GM19372 (cell line): Measurements from ENCODE around the gene MDFIC.

ENCODE experiments used
- ATAC-seq: cut with Tn5 transposase; IDR thresholded peaks from one replicate; pipeline ENCODE4 v1.9.1; 2021; ENCODE audit warnings: mild to moderate bottlenecking, low read depth, moderate library complexity; ENCODE audit not compliant: unreplicated experiment

The MDFIC gene

GRCh38 chr7:114924038-114924712, 2.3 kb downstream of the MDFIC start:
- ATAC-seq, result no peak

- no peak for ATAC-seq
Measured at GRCh38 chr7:114925434-114925833, 3.5 kb downstream of the MDFIC start.

GRCh38 chr7:114928060-114928459, 6.2 kb downstream of the MDFIC start:
- ATAC-seq, result no peak

GRCh38 chr7:114929570-114929969, 7.7 kb downstream of the MDFIC start:
- ATAC-seq, result no peak

GRCh38 chr7:114930107-114930661, 8.3 kb downstream of the MDFIC start:
- ATAC-seq, result no peak

GRCh38 chr7:114930829-114931655, 9.1 kb downstream of the MDFIC start:
- ATAC-seq, result peak; percentile 43

GRCh38 chr7:114931656-114932011, 9.7 kb downstream of the MDFIC start:
- peak; percentile 65 for ATAC-seq

GRCh38 chr7:114932991-114933390, 11.1 kb downstream of the MDFIC start:
- ATAC-seq, result no peak

GRCh38 chr7:114933658-114934057, 11.8 kb downstream of the MDFIC start:
- ATAC-seq, result no peak

GRCh38 chr7:114934086-114934485, 12.2 kb downstream of the MDFIC start:
- no peak for ATAC-seq

GRCh38 chr7:114934713-114935112, 12.8 kb downstream of the MDFIC start:
- no peak for ATAC-seq

GRCh38 chr7:114936471-114936870, 14.6 kb downstream of the MDFIC start:
- no peak for ATAC-seq

GRCh38 chr7:114937446-114937845, 15.6 kb downstream of the MDFIC start:
- ATAC-seq, result no peak

GRCh38 chr7:114938785-114939184, 16.9 kb downstream of the MDFIC start:
- no peak for ATAC-seq

GRCh38 chr7:114939484-114940097, 17.7 kb downstream of the MDFIC start:
- no peak for ATAC-seq

GRCh38 chr7:114940220-114940619, 18.3 kb downstream of the MDFIC start:
- ATAC-seq, result no peak

GRCh38 chr7:114941692-114942091, 19.8 kb downstream of the MDFIC start:
- peak; percentile 42 for ATAC-seq

- no peak for ATAC-seq
Measured at GRCh38 chr7:114942446-114943175, 20.7 kb downstream of the MDFIC start.

GRCh38 chr7:114943530-114943929, 21.6 kb downstream of the MDFIC start:
- ATAC-seq, result no peak

GRCh38 chr7:114943953-114944744, 22.3 kb downstream of the MDFIC start:
- no peak for ATAC-seq
